DOHH2 (cell line): Measurements from ENCODE around the gene ZNF296.
A peak's percentile ranks its signal among the peaks of the same experiment; 100 is the strongest.

Source experiments
- H3F3A ChIP-seq: fragments of 200-600 bp; sonication (generic), shearing (Covaris generic); 2 replicates; pipeline ENCODE4 v1.6.0; 2016; ENCODE audit warnings: antibody characterized with exemption, mild to moderate bottlenecking; ENCODE audit not compliant: control insufficient read depth, insufficient read depth
- H3K27ac ChIP-seq: fragments of 200-600 bp; sonication (generic); 2 replicates; pipeline ENCODE4 v1.5.1; 2014; ENCODE audit warnings: low read depth, mild to moderate bottlenecking, low read length, moderate library complexity
- H3K27me3 ChIP-seq: fragments of 200-600 bp; sonication (generic); 2 replicates; pipeline ENCODE4 v1.6.1; 2014; ENCODE audit warnings: mild to moderate bottlenecking, low read length, mixed read lengths; ENCODE audit not compliant: control insufficient read depth
- H3K36me3 ChIP-seq: fragments of 200-600 bp; sonication (generic); 2 replicates; pipeline ENCODE4 v1.6.1; 2014; ENCODE audit warnings: mild to moderate bottlenecking, low read length, moderate library complexity, mixed read lengths; ENCODE audit not compliant: control insufficient read depth
- H3K4me1 ChIP-seq: fragments of 200-600 bp; sonication (generic); 2 replicates; pipeline ENCODE4 v1.6.1; 2014; ENCODE audit warnings: mild to moderate bottlenecking, low read length, mixed read lengths; ENCODE audit not compliant: control insufficient read depth
- H3K4me2 ChIP-seq: fragments of 200-600 bp; sonication (generic); 2 replicates; pipeline ENCODE4 v1.6.0; 2014; ENCODE audit warnings: mild to moderate bottlenecking, low read length, moderate library complexity
- H3K4me3 ChIP-seq: fragments of 200-600 bp; sonication (generic); 2 replicates; pipeline ENCODE4 v1.5.1; 2014; ENCODE audit warnings: mild to moderate bottlenecking, low read length, mixed read lengths
- H3K79me2 ChIP-seq: fragments of 200-600 bp; sonication (generic); 2 replicates; pipeline ENCODE4 v1.6.1; 2014; ENCODE audit warnings: mild to moderate bottlenecking, low read length, mixed read lengths; ENCODE audit not compliant: control insufficient read depth
- H3K9me2 ChIP-seq: fragments of 200-600 bp; sonication (generic); replicated peaks from 2 replicates; pipeline ENCODE4 v1.6.1; 2014; ENCODE audit warnings: mild to moderate bottlenecking, low read length, mixed read lengths; ENCODE audit not compliant: control insufficient read depth
- H3K9me3 ChIP-seq: fragments of 200-600 bp; sonication (generic); 2 replicates; pipeline ENCODE4 v1.6.1; 2014; ENCODE audit warnings: antibody characterized with exemption, low read length, mixed read lengths; ENCODE audit not compliant: control insufficient read depth, insufficient read depth
- H4K20me1 ChIP-seq: fragments of 200-600 bp; sonication (generic); 2 replicates; pipeline ENCODE4 v1.6.0; 2014; ENCODE audit warnings: low read depth, mild to moderate bottlenecking, antibody characterized with exemption, low read length, moderate library complexity; ENCODE audit not compliant: control insufficient read depth, insufficient read depth
- EZH2phosphoT487 ChIP-seq: fragments of 200-600 bp; sonication (generic); IDR thresholded peaks from 2 replicates; pipeline ENCODE4 v1.6.1; 2017; ENCODE audit warnings: borderline replicate concordance, mild to moderate bottlenecking, antibody characterized with exemption, low read length, moderate library complexity, mixed read lengths
- TF ChIP-seq, protein P1 (sequence below): fragments of 200-600 bp; sonication (generic); IDR thresholded peaks from one replicate; pipeline ENCODE4 v1.5.1; 2014; ENCODE audit warnings: antibody characterized with exemption, mild to moderate bottlenecking, low read depth, low read length; ENCODE audit not compliant: poor library complexity, severe bottlenecking

Gene ZNF296

DNA sequence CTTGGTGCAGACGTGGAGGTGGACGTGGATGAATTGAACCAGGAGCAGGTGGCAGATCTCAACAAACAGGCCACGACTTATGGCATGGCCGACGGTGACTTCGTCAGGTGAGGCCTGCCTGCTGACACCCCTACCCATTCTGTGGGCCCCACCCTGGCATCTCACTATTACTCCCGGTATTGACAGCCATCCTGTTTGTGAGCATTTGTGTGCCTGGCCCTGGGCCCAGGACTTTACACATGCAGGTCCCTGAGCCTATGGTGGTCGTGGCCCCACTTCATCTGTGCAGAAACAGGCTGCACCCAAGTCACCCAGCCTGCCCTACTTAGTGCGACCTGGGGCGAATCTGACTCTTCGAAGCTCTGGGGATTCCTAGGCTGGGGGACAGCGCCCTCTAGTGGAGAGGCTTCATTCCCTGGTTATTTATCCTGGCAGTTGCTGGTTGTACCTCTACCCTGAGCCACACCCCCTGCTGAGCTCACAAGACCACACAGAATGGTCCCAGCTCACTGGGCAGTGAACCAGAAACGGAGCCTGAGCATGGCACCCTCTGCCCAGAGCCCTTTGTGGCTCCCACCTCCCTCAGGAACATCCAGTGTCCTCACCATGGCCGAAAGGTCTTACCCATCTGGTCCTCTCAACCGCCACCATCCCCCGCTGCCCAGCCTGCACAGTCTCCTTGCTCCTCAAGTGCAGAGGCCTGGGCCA is 16.9 kb downstream of the ZNF296 start:
- H3K9me2 ChIP-seq, result no peaks in the 10 kb centered on the region
- peaks cover 32% of the 10 kb centered on the region for H3K79me2 ChIP-seq
- H3K4me1 ChIP-seq, result peaks cover 28% of the 10 kb centered on the region
- TF ChIP-seq, protein P1, sequence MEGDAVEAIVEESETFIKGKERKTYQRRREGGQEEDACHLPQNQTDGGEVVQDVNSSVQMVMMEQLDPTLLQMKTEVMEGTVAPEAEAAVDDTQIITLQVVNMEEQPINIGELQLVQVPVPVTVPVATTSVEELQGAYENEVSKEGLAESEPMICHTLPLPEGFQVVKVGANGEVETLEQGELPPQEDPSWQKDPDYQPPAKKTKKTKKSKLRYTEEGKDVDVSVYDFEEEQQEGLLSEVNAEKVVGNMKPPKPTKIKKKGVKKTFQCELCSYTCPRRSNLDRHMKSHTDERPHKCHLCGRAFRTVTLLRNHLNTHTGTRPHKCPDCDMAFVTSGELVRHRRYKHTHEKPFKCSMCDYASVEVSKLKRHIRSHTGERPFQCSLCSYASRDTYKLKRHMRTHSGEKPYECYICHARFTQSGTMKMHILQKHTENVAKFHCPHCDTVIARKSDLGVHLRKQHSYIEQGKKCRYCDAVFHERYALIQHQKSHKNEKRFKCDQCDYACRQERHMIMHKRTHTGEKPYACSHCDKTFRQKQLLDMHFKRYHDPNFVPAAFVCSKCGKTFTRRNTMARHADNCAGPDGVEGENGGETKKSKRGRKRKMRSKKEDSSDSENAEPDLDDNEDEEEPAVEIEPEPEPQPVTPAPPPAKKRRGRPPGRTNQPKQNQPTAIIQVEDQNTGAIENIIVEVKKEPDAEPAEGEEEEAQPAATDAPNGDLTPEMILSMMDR, result peak; percentile 94
- no peak for TF ChIP-seq EZH2phosphoT487
- H3K4me3 ChIP-seq, result no peak overlapping the region
- peaks cover 3% of the 10 kb centered on the region; the same call in 1 of the 2 replicates for H3F3A ChIP-seq
- peaks cover 88% of the 10 kb centered on the region for H3K36me3 ChIP-seq
- peaks cover 3% of the 10 kb centered on the region for H4K20me1 ChIP-seq
- H3K9me3 ChIP-seq, result no peaks in the 10 kb centered on the region
- H3K27ac ChIP-seq, result no peak overlapping the region
- H3K4me2 ChIP-seq, result no peak overlapping the region
- H3K27me3 ChIP-seq, result no peaks in the 10 kb centered on the region

DNA sequence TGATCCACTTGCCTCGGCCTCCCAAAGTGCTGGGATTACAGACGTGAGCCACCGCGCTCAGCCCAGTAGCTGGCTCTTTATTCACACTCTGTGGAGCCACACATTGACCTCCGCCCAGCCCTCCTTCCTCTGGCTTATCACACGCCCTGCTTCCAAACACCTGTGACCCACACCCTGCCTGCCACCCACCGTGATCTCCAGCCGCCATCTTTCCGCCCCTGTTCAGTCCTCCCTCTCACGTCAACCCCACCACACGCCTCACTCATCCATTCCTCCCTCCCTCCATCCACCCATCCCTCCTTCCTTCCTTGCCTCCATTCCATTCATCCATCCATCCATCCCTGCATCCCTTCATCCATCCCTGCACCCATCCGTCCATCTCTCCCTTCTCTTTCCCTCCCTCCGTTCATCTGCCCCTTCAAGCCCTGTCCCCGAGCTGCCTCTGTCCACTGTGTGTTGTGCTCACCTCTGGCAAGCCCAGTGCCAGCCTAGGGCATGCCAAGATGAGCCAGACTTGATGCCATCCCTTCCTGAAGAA is 17.6 kb downstream of the ZNF296 start:
- no peaks in the 10 kb centered on the region for H3K27me3 ChIP-seq
- no peak overlapping the region for H3K4me3 ChIP-seq
- no peak overlapping the region for H3K27ac ChIP-seq
- H3K4me2 ChIP-seq, result no peak overlapping the region
- peaks cover 38% of the 10 kb centered on the region for H3K79me2 ChIP-seq
- H4K20me1 ChIP-seq, result peaks cover 3% of the 10 kb centered on the region
- H3K9me2 ChIP-seq, result no peaks in the 10 kb centered on the region
- peaks cover 3% of the 10 kb centered on the region; the same call in 1 of the 2 replicates for H3F3A ChIP-seq
- H3K36me3 ChIP-seq, result peaks cover 88% of the 10 kb centered on the region
- TF ChIP-seq EZH2phosphoT487, result no peak
- TF ChIP-seq, protein P1, result no peak
- H3K9me3 ChIP-seq, result no peaks in the 10 kb centered on the region
- peaks cover 28% of the 10 kb centered on the region for H3K4me1 ChIP-seq

DNA sequence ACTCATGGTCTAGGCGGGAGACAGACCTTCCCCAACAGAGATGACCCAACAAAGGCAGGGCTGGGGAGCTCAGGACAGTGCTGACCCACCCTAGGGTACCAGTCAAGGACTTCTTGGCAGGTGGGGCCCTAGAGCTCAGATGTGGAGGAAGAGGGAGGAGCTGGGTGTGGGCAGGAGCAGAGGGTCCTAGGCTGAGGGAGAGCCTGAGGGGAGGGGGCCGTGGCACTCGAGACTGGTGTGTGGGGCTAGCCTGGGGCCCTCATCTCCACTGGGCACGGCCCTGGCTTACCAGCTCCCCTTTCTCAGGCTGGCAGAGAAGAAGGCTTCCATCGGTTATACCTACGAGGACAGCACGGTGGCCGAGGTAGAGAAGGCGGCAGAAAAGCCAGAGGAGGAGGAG is 18.8 kb downstream of the ZNF296 start:
- no peak overlapping the region for H3K4me2 ChIP-seq
- H3F3A ChIP-seq, result peaks cover 3% of the 10 kb centered on the region; the same call in 1 of the 2 replicates
- TF ChIP-seq EZH2phosphoT487, result no peak
- TF ChIP-seq, protein P1, result no peak
- H3K36me3 ChIP-seq, result peaks cover 90% of the 10 kb centered on the region
- peaks cover 3% of the 10 kb centered on the region for H4K20me1 ChIP-seq
- no peaks in the 10 kb centered on the region for H3K9me2 ChIP-seq
- peaks cover 31% of the 10 kb centered on the region for H3K4me1 ChIP-seq
- H3K4me3 ChIP-seq, result no peak overlapping the region
- H3K27me3 ChIP-seq, result no peaks in the 10 kb centered on the region
- H3K79me2 ChIP-seq, result peaks cover 46% of the 10 kb centered on the region
- no peaks in the 10 kb centered on the region for H3K9me3 ChIP-seq
- H3K27ac ChIP-seq, result peak overlapping the region; percentile 47
